Suppressor macrophage treated with lipopolysaccharide for 1 hour (primary cell): ENCODE results near the gene STX8.

Experiments used
- DNase-seq, 3 donors: peaks; one replicate each; pipeline ENCODE4 v3.0.0-alpha.2; 2020 to 2022

STX8 gene

GRCh38 chr17:9334536-9335446, 240.8 kb downstream of the STX8 start:
- DNase-seq = no peak

GRCh38 chr17:9332132-9332494, 243.5 kb downstream of the STX8 start:
- no peak for DNase-seq

GRCh38 chr17:9331279-9332131, 244.1 kb downstream of the STX8 start:
- DNase-seq = no peak

GRCh38 chr17:9330611-9331271, 244.9 kb downstream of the STX8 start:
- DNase-seq = no peak

GRCh38 chr17:9330141-9330540, 245.5 kb downstream of the STX8 start:
- DNase-seq = no peak

- no peak for DNase-seq
Measured at GRCh38 chr17:9329251-9329921, 246.2 kb downstream of the STX8 start.

GRCh38 chr17:9324864-9325263, 250.8 kb downstream of the STX8 start:
- DNase-seq = no peak

GRCh38 chr17:9322326-9322725, 253.3 kb downstream of the STX8 start:
- DNase-seq = no peak

GRCh38 chr17:9321890-9322289, 253.7 kb downstream of the STX8 start:
- peak in 1 of 3 donors; percentile 10 for DNase-seq

- no peak for DNase-seq
Measured at GRCh38 chr17:9315360-9315759, 260.3 kb downstream of the STX8 start.

- no peak for DNase-seq
Measured at GRCh38 chr17:9313346-9313745, 262.3 kb downstream of the STX8 start.

- no peak for DNase-seq
Measured at GRCh38 chr17:9309216-9309615, 266.4 kb downstream of the STX8 start.

GRCh38 chr17:9308069-9308468, 267.6 kb downstream of the STX8 start:
- DNase-seq = no peak

- DNase-seq = no peak
Measured at GRCh38 chr17:9307313-9307998, 268.2 kb downstream of the STX8 start.

GRCh38 chr17:9306086-9306485, 269.5 kb downstream of the STX8 start:
- DNase-seq = no peak

- DNase-seq = no peak
Measured at GRCh38 chr17:9299695-9300094, 275.9 kb downstream of the STX8 start.

- DNase-seq = no peak
Measured at GRCh38 chr17:9298776-9299295, 276.8 kb downstream of the STX8 start.

- DNase-seq = no peak
Measured at GRCh38 chr17:9298135-9298534, 277.5 kb downstream of the STX8 start.

GRCh38 chr17:9294661-9295210, 280.9 kb downstream of the STX8 start:
- peak; percentile 46 to 67 (median 54) for DNase-seq

GRCh38 chr17:9292561-9292941, 283.1 kb downstream of the STX8 start:
- DNase-seq = no peak

GRCh38 chr17:9291912-9292560, 283.6 kb downstream of the STX8 start:
- DNase-seq = peak in 2 of 3 donors; percentile 16 to 27
